GM06990 (cell line): Measurements from ENCODE around the gene UBAP1L.

ENCODE experiments used
- DNase-seq: peaks from one replicate; pipeline ENCODE4 v3.0.0-alpha.2; 2011; ENCODE audit not compliant: insufficient read length; ENCODE audit errors: extremely low read depth
- H3K27me3 ChIP-seq: replicated peaks from 2 replicates; pipeline ENCODE4 v1.6.0; 2011; ENCODE audit warnings: low read length; ENCODE audit not compliant: control insufficient read depth, insufficient read depth
- H3K36me3 ChIP-seq: 2 replicates; pipeline ENCODE4 v1.5.1; 2011; ENCODE audit warnings: low read length; ENCODE audit not compliant: control insufficient read depth, insufficient read depth
- H3K4me3 ChIP-seq: replicated peaks from 2 replicates; pipeline ENCODE4 v1.5.1; 2011; ENCODE audit warnings: low read depth, mild to moderate bottlenecking, control low read depth, low read length
- TF ChIP-seq, protein P1 (sequence below): IDR thresholded peaks from 2 replicates; pipeline ENCODE4 v1.5.1; 2011; ENCODE audit warnings: low read length, control low read depth, mild to moderate bottlenecking, inconsistent platforms; ENCODE audit not compliant: insufficient read depth, poor library complexity, severe bottlenecking

UBAP1L gene

DNA sequence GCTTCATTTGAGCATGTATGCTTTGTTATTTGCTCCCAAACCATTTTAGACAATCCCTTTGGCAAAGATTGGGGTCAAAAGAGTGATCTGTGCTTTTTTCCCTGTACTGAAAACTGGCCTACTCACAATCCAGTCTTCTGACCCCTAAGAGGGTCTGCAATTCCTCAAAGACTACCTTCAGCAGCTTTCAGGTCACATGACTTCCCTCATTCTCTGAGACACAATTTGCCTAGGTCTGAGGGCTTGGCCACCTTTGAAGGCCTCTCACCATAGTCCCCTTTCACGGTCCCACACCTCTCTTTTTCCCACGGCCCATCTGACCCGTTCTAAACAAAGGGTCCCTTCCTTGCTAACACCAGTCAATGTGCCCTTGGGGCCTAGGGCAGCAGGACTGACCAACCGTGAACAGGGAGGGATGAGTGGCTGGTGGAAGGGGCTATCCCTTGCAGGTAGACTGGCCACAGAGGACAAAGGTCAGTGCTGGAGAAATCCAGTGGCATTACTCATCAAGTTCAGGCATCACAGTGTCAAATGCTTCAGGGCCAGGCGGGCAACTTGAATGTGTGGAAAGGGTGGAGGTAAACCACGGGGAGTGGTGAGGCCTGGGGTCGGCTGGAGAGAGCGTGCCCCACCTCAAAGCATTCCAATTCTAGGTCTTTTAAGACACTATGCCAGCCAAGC lies 58.0 kb downstream of the UBAP1L start:
- TF ChIP-seq, protein P1, sequence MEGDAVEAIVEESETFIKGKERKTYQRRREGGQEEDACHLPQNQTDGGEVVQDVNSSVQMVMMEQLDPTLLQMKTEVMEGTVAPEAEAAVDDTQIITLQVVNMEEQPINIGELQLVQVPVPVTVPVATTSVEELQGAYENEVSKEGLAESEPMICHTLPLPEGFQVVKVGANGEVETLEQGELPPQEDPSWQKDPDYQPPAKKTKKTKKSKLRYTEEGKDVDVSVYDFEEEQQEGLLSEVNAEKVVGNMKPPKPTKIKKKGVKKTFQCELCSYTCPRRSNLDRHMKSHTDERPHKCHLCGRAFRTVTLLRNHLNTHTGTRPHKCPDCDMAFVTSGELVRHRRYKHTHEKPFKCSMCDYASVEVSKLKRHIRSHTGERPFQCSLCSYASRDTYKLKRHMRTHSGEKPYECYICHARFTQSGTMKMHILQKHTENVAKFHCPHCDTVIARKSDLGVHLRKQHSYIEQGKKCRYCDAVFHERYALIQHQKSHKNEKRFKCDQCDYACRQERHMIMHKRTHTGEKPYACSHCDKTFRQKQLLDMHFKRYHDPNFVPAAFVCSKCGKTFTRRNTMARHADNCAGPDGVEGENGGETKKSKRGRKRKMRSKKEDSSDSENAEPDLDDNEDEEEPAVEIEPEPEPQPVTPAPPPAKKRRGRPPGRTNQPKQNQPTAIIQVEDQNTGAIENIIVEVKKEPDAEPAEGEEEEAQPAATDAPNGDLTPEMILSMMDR, result no peak
- Histone ChIP-seq H3K36me3 (no peaks in the 10 kb centered on the region), H3K4me3 (no peak overlapping the region), H3K27me3 (no peaks in the 10 kb centered on the region)
- no peak for DNase-seq

DNA sequence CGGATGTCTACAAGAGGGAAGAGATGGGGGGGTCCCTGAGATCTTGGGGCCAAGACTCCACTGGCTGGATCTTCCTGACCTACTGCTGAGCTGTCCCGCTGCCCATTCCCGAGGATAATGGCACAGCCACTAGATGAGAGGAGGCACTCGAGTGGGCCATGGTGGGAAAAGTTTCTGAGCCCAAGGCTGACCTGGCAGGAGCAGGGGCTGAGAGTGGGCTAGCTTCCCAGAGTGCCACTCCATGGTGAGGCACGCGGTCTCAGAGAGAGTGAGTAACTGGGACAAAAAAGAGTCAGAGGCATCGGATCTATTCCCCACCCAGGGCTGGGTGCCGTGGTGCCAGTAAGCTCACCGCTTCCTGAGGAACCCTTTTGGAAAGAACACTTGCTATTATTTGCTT lies 58.9 kb downstream of the UBAP1L start:
- no peaks in the 10 kb centered on the region for H3K27me3 ChIP-seq
- no peak for DNase-seq
- no peaks in the 10 kb centered on the region for H3K36me3 ChIP-seq
- TF ChIP-seq, protein P1, result no peak
- no peak overlapping the region for H3K4me3 ChIP-seq

DNA sequence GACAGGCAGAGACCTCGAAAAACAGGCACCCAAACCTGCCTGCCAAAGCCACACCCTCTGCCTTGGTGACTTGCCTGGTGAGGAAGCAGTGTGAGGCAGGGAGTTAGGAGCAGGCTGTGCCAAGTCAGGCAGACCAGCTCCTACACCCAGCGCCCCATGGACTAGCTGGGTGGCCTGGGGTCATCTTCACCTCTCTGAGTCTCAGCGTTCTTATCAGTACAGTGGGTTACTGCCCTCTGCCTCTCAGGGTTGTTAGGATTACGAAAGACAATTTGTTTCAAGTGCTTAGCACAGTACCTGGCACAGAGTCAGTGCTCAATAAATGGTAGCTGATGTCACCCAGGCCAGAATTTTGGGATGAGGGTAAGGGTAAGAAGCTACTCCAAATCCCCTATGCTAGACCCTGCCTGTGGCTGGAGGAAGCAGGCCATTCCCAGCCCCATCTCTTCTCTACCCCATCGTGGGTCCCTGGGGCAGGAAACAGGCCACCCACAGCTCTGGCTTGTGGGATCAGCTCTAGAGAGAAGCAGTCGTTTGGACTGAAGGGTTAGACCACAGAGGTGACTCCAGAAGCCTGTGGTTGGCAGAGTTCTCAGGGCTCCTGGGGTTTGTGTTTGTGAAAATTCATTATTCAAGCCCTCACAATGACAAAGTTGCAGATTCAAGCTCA lies 59.7 kb downstream of the UBAP1L start:
- H3K27me3 ChIP-seq, result no peaks in the 10 kb centered on the region
- DNase-seq, result no peak
- no peaks in the 10 kb centered on the region for H3K36me3 ChIP-seq
- TF ChIP-seq, protein P1, result no peak
- H3K4me3 ChIP-seq, result no peak overlapping the region

DNA sequence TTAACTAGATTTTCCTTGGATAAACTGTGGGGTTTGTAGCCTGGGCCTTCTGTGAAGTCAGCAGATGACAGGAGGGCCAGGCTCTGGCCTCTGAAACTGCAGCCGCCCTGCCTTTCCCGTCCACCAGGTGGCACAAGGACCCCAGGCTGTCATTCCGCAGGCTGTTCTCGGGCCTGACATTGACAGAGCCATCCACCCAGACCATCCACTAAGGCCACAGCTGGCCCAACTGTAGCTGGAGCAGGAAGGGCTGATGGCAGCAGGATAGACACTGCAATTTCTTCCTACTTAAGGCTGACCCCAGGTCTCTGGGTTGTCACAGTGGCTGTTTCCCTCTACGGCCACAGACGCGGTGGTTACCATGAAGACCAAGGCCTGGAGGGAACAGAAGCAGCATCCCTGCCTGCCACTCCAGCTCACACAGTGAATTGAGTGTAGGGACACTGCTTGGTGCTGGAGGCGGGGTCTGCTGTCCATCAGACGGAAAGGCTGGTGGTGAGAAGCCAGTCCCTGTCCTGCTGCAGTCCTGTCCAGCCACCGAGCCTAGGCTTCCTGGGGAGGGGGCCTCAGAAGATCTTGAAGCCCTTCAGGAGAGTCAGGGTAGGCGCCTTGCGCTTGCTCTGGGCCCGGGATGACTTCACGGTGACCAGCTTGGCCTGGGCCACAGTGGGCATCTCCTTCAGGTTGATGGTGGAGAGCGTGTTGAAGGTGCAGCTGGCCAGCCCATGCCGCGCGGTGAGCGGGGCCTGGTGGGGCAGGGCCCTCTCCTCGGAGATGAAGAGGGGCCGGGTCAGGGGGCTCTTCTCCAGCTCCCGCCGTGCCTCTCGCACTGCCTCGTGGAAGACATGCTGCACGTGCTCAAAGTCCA lies 60.4 kb downstream of the UBAP1L start:
- H3K36me3 ChIP-seq, result no peaks in the 10 kb centered on the region
- no peak overlapping the region for H3K4me3 ChIP-seq
- no peaks in the 10 kb centered on the region for H3K27me3 ChIP-seq
- TF ChIP-seq, protein P1, result peak; percentile 97
- peak; percentile 60 for DNase-seq

DNA sequence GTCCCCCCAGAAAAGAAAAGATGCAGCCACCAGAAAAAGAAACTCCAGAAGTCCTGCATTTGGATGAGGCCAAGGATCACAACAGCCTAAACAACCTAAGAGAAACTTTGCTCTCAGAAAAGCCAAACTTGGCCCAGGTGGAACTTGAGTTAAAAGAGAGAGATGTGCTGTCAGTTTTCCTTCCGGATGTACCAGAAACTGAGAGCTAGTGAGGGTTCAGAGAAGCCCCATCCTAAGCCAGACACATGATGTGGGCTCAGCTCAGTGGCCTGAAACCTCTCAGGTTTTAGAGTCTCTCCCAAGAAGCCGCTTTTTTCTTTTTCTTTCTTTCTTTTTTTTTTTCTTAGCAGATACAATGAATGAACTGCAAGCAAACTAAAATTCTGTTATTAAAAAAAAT lies 62.0 kb downstream of the UBAP1L start:
- DNase-seq, result no peak
- H3K36me3 ChIP-seq, result no peaks in the 10 kb centered on the region
- no peak overlapping the region for H3K4me3 ChIP-seq
- TF ChIP-seq, protein P1, result no peak
- H3K27me3 ChIP-seq, result no peaks in the 10 kb centered on the region
